HFFc6 (cell line): ENCODE measurements around the gene COPS2. TPM values are rescaled to one million over a fixed set of nuclear protein-coding genes. Genes with fewer than 3 reads are reported as not detected.
A peak's percentile ranks its signal among the peaks of the same experiment; 100 is the strongest.
"Not testable (repeated sequence)": the region's sequence is repeated elsewhere in the genome, so short reads cannot be mapped to it uniquely, and the experiment has no call there.

Source experiments
- DNase-seq: peaks from one replicate; pipeline ENCODE4 v3.0.0-alpha.2; 2018
- H3K27ac Mint-ChIP-seq: 2 replicates; pipeline ENCODE4 v1.8.0; 2020; ENCODE audit warnings: mild to moderate bottlenecking, mixed read lengths
- H3K27me3 Mint-ChIP-seq: 2 replicates; pipeline ENCODE4 v1.8.0; 2021; ENCODE audit warnings: mild to moderate bottlenecking, moderate library complexity, mixed read lengths; ENCODE audit not compliant: insufficient read depth
- H3K36me3 Mint-ChIP-seq: 2 replicates; pipeline ENCODE4 v1.8.0; 2021; ENCODE audit warnings: low read depth, mixed read lengths
- H3K4me1 Mint-ChIP-seq: 2 replicates; pipeline ENCODE4 v1.8.0; 2020; ENCODE audit warnings: low read depth, mixed read lengths
- H3K4me3 Mint-ChIP-seq: 2 replicates; pipeline ENCODE4 v1.8.0; 2020; ENCODE audit warnings: mild to moderate bottlenecking, moderate library complexity, mixed read lengths
- H3K9me3 Mint-ChIP-seq: 2 replicates; pipeline ENCODE4 v1.8.0; 2020; ENCODE audit warnings: mild to moderate bottlenecking, mixed read lengths
- total RNA-seq, 6 experiments: library from RNA; stranded (reverse); fragmentation: NEBNext Ultra II Directional; extraction: Animal tissue kit (Norgen Biotek cat#: 25700); gene quantifications; 2 replicates in 1 of 6; 3 replicates in 5 of 6; pipeline ENCODE4 v1.2.3, GENCODE V29; 2021
- TF ChIP-seq, protein P1 (sequence below): fragments of 200-600 bp; sonication (generic); IDR thresholded peaks from 2 replicates; pipeline ENCODE4 v1.5.0; 2021; ENCODE audit warnings: antibody characterized with exemption, mild to moderate bottlenecking

Gene COPS2
- total RNA-seq, 6 experiments from 2014 or later: 116 to 126 (median 122) TPM

GRCh38 chr15:49190586-49190985 is 35.2 kb upstream of the COPS2 start:
- no peak for DNase-seq
- TF ChIP-seq, protein P1, sequence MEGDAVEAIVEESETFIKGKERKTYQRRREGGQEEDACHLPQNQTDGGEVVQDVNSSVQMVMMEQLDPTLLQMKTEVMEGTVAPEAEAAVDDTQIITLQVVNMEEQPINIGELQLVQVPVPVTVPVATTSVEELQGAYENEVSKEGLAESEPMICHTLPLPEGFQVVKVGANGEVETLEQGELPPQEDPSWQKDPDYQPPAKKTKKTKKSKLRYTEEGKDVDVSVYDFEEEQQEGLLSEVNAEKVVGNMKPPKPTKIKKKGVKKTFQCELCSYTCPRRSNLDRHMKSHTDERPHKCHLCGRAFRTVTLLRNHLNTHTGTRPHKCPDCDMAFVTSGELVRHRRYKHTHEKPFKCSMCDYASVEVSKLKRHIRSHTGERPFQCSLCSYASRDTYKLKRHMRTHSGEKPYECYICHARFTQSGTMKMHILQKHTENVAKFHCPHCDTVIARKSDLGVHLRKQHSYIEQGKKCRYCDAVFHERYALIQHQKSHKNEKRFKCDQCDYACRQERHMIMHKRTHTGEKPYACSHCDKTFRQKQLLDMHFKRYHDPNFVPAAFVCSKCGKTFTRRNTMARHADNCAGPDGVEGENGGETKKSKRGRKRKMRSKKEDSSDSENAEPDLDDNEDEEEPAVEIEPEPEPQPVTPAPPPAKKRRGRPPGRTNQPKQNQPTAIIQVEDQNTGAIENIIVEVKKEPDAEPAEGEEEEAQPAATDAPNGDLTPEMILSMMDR: no peak
- peaks cover 23% of the 10 kb centered on the region for H3K4me1 Mint-ChIP-seq
- H3K4me3 Mint-ChIP-seq: no peak overlapping the region
- H3K27ac Mint-ChIP-seq: no peak overlapping the region
- no peaks in the 10 kb centered on the region for H3K9me3 Mint-ChIP-seq
- no peaks in the 10 kb centered on the region for H3K36me3 Mint-ChIP-seq
- no peaks in the 10 kb centered on the region for H3K27me3 Mint-ChIP-seq

DNA sequence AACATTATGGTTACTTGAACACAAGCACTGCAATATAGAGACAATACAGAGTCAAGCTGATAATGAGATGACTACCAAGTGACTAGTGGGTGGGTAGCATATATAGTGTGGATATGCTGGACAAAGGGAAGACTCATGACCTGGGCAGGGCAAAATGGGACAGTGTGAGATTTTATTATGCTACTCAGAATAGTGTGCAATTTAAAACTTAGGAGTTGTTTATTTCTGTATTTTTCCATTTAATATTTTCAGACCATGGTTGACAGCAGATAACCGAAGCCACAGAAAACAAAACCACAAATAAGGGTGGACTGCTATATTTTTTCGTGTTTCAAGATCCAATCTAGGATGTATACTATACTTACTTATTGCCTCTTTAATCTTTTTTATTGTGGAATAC is 34.2 kb upstream of the COPS2 start:
- peaks cover 20% of the 10 kb centered on the region for H3K4me1 Mint-ChIP-seq
- TF ChIP-seq, protein P1: no peak
- H3K4me3 Mint-ChIP-seq: no peak overlapping the region
- peaks cover under 1% of the 10 kb centered on the region; the same call in 1 of the 2 replicates for H3K36me3 Mint-ChIP-seq
- H3K27ac Mint-ChIP-seq: no peak overlapping the region
- no peaks in the 10 kb centered on the region for H3K9me3 Mint-ChIP-seq
- no peaks in the 10 kb centered on the region for H3K27me3 Mint-ChIP-seq
- no peak for DNase-seq

- TF ChIP-seq, protein P1: no peak
- Mint-ChIP-seq H3K36me3 (peaks cover 7% of the 10 kb centered on the region; the same call in 1 of the 2 replicates), H3K4me1 (peaks cover 20% of the 10 kb centered on the region), H3K4me3 (no peak overlapping the region), H3K9me3 (no peaks in the 10 kb centered on the region), H3K27ac (0 out of 2 replicates have a peak overlapping the region, but pooled peaks have one; percentile 82), H3K27me3 (no peaks in the 10 kb centered on the region)
- DNase-seq: no peak
Measured at GRCh38 chr15:49188933-49189332, 33.5 kb upstream of the COPS2 start.

DNA sequence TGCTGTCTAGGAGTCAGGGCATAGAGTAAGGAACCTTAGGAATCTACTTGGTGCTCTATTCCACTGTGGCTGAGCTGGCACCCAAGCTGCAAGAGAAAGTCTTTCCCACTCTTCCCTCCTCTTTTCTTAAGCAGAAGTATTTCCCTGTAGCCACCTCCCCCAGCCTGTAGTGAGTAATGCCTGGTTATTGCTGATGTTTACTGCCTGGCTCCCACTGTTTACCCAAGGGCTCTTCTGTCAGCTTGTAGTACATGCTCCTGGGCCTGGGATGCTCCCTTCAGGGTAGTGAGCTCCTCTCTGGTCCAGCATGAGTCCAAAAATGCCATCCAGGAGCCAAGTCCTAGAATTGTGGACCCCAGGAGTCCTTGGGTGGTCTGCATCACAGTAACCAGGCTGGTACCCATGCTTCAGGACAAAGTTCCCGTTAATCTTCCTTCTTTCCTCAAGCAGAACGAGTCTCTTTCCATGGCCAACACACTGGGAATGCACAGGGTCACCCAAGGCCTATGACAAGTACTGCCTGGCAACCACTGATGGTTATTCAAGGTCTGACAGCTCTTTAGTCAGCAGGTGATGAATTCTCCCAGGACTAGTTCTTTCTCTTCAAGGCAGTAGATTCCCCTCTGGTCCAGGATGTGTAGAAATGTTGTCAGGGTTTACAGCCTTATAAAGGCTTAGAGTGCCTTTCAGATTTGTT is 32.3 kb upstream of the COPS2 start:
- no peaks in the 10 kb centered on the region for H3K9me3 Mint-ChIP-seq
- peaks cover 20% of the 10 kb centered on the region for H3K4me1 Mint-ChIP-seq
- H3K27ac Mint-ChIP-seq: peak overlapping the region; percentile 82
- H3K27me3 Mint-ChIP-seq: no peaks in the 10 kb centered on the region
- peak overlapping the region; percentile 4; the same call in 1 of the 2 replicates for H3K4me3 Mint-ChIP-seq
- H3K36me3 Mint-ChIP-seq: peaks cover 14% of the 10 kb centered on the region; the same call in 1 of the 2 replicates
- TF ChIP-seq, protein P1: no peak
- peak; percentile 57 for DNase-seq

DNA sequence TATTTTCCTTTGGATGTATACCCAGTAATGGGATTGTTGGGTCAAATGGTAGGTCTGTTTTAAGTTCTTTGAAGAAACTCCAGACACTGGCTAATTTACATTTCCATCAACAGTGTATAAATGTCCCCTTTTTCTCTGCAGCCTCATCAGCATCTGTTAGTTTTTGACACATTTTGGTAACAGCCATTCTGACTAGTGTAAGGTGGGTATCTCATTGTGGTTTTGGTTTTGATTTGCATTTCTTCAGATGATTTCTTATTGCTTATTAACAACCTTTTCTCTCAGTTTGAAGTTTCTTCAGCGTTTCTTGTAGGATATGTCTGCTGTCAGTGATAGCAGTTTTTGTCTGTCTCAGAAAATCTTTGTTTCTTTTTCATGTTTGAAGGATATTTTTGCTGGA is 30.1 kb upstream of the COPS2 start:
- Mint-ChIP-seq H3K27ac (no peak overlapping the region), H3K4me1 (peaks cover 20% of the 10 kb centered on the region), H3K27me3 (no peaks in the 10 kb centered on the region), H3K9me3 (no peaks in the 10 kb centered on the region), H3K4me3 (no peak overlapping the region), H3K36me3 (peaks cover 21% of the 10 kb centered on the region)
- DNase-seq: no peak
- TF ChIP-seq, protein P1: no peak

GRCh38 chr15:49183741-49184140 is 28.3 kb upstream of the COPS2 start:
- H3K9me3 Mint-ChIP-seq, H3K27ac Mint-ChIP-seq, H3K27me3 Mint-ChIP-seq, H3K4me3 Mint-ChIP-seq, DNase-seq: not testable (repeated sequence)
- Mint-ChIP-seq H3K4me1 (peaks cover 20% of the 10 kb centered on the region), H3K36me3 (peaks cover 21% of the 10 kb centered on the region)
